ENCODE data around the gene CCDC106. TPM values are rescaled to one million over a fixed set of nuclear protein-coding genes. Genes with fewer than 3 reads are reported as not detected.

Gene CCDC106
- total and polyA plus RNA-seq, 12 donors: 14.8 to 63.8 (median 27.9) TPM

DNA sequence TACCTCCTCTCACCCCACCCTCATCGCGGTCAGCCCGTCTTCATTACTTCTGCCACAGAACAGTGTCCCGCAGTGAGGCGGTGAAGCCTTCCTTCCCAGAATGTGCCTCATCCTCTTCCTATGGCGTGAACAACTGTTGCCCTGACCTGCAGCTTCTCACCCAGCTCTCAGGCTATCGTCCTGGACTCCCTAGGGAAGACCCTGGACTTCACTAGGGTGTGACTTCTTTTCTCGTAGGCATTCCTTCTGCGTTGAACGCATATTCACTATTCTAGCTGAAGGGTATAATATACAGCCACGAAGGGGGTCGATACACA, 41.6 kb upstream of the CCDC106 start:
- intact Hi-C loops (cut with DNase I): no loop called here
- DNase-seq: no peak
- Histone ChIP-seq H3K4me3 (peak overlapping the region in 3 of 4 donors; percentile 62 to 91 (median 71)), H3K27ac (peak overlapping the region; percentile 72 to 94 (median 91)), H3K9me3 (replicated peaks in 1 of 3) (no peaks in the 10 kb centered on the region), H3K27me3 (no peaks in the 10 kb centered on the region), H3K4me1 (replicated peaks in 1 of 2) (peaks cover 12 to 26% of the 10 kb centered on the region in 2 donors), H3K36me3 (replicated peaks in 1 of 2) (no peaks in the 10 kb centered on the region)
- WGBS, 4 donors: 16 to 21% (median 18%) methylated on average over 11 to 12 of the region's 12 CpGs
- TF ChIP-seq, protein P1, sequence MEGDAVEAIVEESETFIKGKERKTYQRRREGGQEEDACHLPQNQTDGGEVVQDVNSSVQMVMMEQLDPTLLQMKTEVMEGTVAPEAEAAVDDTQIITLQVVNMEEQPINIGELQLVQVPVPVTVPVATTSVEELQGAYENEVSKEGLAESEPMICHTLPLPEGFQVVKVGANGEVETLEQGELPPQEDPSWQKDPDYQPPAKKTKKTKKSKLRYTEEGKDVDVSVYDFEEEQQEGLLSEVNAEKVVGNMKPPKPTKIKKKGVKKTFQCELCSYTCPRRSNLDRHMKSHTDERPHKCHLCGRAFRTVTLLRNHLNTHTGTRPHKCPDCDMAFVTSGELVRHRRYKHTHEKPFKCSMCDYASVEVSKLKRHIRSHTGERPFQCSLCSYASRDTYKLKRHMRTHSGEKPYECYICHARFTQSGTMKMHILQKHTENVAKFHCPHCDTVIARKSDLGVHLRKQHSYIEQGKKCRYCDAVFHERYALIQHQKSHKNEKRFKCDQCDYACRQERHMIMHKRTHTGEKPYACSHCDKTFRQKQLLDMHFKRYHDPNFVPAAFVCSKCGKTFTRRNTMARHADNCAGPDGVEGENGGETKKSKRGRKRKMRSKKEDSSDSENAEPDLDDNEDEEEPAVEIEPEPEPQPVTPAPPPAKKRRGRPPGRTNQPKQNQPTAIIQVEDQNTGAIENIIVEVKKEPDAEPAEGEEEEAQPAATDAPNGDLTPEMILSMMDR (IDR thresholded peaks at IDR 0.05): peak in 1 of 6 experiments; percentile 0
- no peak for TF ChIP-seq POLR2A (IDR thresholded peaks at IDR 0.05)

DNA sequence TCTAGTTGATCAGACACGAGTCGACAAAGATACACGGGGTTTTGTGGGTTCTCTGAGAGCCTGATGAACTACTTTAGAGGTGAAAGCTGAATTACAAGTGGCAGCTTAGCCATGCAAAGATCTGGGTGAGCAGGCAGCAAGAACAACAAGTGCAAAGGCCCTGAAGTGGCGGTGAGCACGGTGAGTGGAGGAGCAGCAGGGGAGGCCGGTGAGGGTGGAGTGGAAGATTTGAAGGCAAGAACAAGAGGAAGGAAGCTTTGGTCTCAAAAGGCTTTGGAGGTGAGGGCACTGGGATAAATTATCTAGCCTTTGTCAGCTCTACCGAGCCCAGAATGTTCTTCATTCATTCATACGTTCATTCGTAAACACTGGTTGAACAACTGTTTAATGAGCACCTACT, 41.2 kb upstream of the CCDC106 start:
- intact Hi-C loops (cut with DNase I): no loop called here
- WGBS, 4 donors: 65 to 71% (median 69%) methylated on average over 9 of the region's 9 CpGs
- H3K4me1 ChIP-seq (replicated peaks in 1 of 2): peaks cover 15 to 29% of the 10 kb centered on the region in 2 donors
- H3K27ac ChIP-seq: peak overlapping the region in 3 of 5 donors; percentile 91 to 94 (median 92)
- no peak for TF ChIP-seq POLR2A (IDR thresholded peaks at IDR 0.05)
- TF ChIP-seq, protein P1 (IDR thresholded peaks at IDR 0.05): no peak
- no peaks in the 10 kb centered on the region for H3K36me3 ChIP-seq (replicated peaks in 1 of 2)
- H3K27me3 ChIP-seq: no peaks in the 10 kb centered on the region
- no peaks in the 10 kb centered on the region for H3K9me3 ChIP-seq (replicated peaks in 1 of 3)
- DNase-seq: no peak
- peak overlapping the region in 1 of 4 donors; percentile 91 for H3K4me3 ChIP-seq

DNA sequence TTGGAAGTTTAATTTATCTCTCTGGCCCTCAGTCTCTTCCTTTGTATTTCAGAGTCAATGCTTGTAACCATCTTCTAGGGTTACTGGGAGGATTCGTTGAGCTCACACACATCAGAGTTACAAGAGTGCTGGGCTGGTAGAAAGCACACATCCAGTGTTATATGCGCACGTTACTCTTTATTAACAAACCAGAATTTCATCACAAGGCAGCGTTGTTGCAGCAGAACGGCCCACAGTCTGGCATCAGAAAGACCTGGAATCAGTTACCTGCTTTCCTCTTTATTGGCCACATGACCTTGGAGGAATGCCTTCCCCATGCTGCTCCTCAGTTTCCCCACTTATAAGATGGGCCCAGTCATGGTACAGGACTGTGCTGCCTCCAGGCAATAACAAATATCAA, 38.7 kb upstream of the CCDC106 start:
- H3K36me3 ChIP-seq (replicated peaks in 1 of 2): no peaks in the 10 kb centered on the region
- TF ChIP-seq, protein P1 (IDR thresholded peaks at IDR 0.05): no peak
- TF ChIP-seq POLR2A (IDR thresholded peaks at IDR 0.05): no peak
- no peaks in the 10 kb centered on the region for H3K27me3 ChIP-seq
- no peak overlapping the region for H3K27ac ChIP-seq
- intact Hi-C loops (cut with DNase I): no loop called here
- no peaks in the 10 kb centered on the region for H3K9me3 ChIP-seq (replicated peaks in 1 of 3)
- no peak overlapping the region for H3K4me3 ChIP-seq
- DNase-seq: no peak
- H3K4me1 ChIP-seq (replicated peaks in 1 of 2): peaks cover 15 to 34% of the 10 kb centered on the region in 2 donors
- WGBS, 4 donors: 88 to 92% (median 89%) methylated on average over 5 of the region's 5 CpGs

DNA sequence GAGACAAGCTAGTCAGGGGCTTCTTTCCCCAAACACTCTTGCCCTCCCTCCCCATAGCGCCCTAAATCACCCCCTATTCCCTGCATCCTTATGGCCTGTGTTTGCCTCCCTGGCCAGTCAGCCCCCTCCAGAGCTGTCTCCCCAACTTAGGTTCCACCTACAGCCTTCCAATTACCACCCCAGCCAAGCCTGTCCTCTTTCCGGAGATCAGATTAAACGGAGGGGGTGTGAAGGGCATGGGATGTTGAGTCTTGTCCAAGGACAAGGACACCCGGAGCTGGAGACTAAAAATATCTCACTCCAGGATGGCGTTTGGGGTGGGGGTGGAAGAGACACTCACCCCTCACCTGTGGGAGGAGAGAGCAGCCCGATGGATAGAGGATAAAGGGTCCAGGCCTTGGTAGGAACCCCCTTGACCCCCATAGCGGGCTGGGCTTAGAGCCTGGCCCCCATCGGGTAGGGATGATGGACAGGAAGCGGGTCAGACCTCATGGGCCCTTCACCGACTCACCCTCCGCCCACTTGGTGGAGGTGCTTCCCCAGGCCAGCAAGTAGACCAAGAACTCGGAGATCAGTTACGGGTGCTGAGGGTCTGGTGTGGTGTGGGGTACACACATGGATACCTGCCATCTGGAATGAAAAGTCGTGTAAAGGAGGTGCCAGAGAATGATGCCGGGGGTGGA, 36.6 kb upstream of the CCDC106 start:
- Histone ChIP-seq H3K27me3 (no peaks in the 10 kb centered on the region), H3K27ac (peak overlapping the region in 2 of 5 donors; percentile 32 to 42), H3K36me3 (replicated peaks in 1 of 2) (peaks cover 0 to 14% of the 10 kb centered on the region in 2 donors), H3K4me3 (no peak overlapping the region), H3K4me1 (replicated peaks in 1 of 2) (peaks cover 13 to 28% of the 10 kb centered on the region in 2 donors), H3K9me3 (replicated peaks in 1 of 3) (no peaks in the 10 kb centered on the region)
- DNase-seq: peak in 3 of 7 donors; percentile 32 to 48 (median 47)
- TF ChIP-seq, protein P1 (IDR thresholded peaks at IDR 0.05): no peak
- TF ChIP-seq POLR2A (IDR thresholded peaks at IDR 0.05): no peak
- intact Hi-C loops (cut with DNase I): no loop called here
- 41 to 52% (median 48%) methylated on average over 10 to 15 of the region's 15 CpGs for WGBS, 4 donors

Data from adrenal gland (tissue), 12 donors.